Measurements from ENCODE around the gene AOPEP. TPM values are rescaled to one million over a fixed set of nuclear protein-coding genes. Genes with fewer than 3 reads are reported as not detected.

Gene AOPEP
- total and polyA plus RNA-seq, 2 donors (not counting 1 experiment from before 2014, with no cell fraction given): 66.1 to 94.1 TPM

DNA sequence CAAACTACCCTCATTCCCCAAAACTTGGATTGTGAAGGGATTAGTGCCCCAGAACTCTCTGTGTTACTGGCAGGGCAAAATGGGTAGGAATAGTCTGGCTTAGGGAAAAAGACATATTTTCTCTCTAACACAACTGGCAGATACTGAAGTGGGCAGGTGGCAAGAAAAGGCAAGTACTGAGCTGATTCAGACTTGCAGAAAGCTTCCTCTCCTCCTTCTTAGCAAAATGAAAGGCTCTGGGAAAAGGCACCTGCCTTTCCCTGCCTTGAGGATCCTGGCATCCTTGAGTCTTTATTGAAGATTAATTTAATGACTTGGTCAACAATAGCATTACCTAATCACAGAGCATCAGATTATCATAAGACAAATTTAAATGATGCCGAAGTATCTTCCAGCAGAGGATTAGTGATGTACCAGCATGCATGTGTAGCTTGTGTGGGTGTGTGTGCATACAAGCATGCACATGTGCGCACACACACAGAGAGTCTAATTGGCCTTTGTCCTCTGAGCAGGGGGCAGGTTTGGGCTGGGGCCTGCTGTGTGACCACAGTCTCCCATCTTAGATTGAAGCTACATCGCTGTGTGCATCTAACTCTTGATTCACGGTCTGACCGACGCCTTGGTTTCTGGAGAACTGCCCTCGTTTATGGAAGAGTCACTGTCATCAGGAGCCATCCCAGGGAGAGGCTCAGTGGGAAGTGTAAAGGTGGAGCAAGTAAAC, 294.8 kb downstream of the AOPEP start:
- H3K79me2 ChIP-seq (ENCODE audit: control insufficient read depth, insufficient read depth, low read length): peaks cover 69% of the 10 kb centered on the region
- peak overlapping the region; percentile 30 for H3K27ac ChIP-seq (ENCODE audit: insufficient read depth, low read length)
- H3K4me1 ChIP-seq (ENCODE audit: control insufficient read depth, extremely low read depth, insufficient read depth, low read length): peaks cover 44% of the 10 kb centered on the region
- no peaks in the 10 kb centered on the region for H4K20me1 ChIP-seq (ENCODE audit: control insufficient read depth, extremely low read depth, insufficient read depth, low read length)
- no peak overlapping the region for H3K4me3 ChIP-seq (replicated peaks in 1 of 4; ENCODE audit: control extremely low read depth in 1 of 4, insufficient read depth in 1 of 4, low read depth in 3 of 4, low read length in 4 of 4)
- no peaks in the 10 kb centered on the region for H3K27me3 ChIP-seq (ENCODE audit: control insufficient read depth, insufficient read depth, low read length)
- no peak overlapping the region for H2AFZ ChIP-seq (ENCODE audit: low read length)
- no peak for TF ChIP-seq EZH2 (IDR thresholded peaks at IDR 0.05; ENCODE audit: low read length, missing control alignments)
- TF ChIP-seq, protein P1, sequence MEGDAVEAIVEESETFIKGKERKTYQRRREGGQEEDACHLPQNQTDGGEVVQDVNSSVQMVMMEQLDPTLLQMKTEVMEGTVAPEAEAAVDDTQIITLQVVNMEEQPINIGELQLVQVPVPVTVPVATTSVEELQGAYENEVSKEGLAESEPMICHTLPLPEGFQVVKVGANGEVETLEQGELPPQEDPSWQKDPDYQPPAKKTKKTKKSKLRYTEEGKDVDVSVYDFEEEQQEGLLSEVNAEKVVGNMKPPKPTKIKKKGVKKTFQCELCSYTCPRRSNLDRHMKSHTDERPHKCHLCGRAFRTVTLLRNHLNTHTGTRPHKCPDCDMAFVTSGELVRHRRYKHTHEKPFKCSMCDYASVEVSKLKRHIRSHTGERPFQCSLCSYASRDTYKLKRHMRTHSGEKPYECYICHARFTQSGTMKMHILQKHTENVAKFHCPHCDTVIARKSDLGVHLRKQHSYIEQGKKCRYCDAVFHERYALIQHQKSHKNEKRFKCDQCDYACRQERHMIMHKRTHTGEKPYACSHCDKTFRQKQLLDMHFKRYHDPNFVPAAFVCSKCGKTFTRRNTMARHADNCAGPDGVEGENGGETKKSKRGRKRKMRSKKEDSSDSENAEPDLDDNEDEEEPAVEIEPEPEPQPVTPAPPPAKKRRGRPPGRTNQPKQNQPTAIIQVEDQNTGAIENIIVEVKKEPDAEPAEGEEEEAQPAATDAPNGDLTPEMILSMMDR (conservative IDR thresholded peaks at IDR 0.05 in 1 of 2, IDR thresholded peaks at IDR 0.05 in 1 of 2; ENCODE audit: low read depth in 1 of 2, low read length in 2 of 2): no peak
- DNase-seq (ENCODE audit: low read depth in 2 of 2): no peak
- no peak overlapping the region for H3K4me2 ChIP-seq (ENCODE audit: extremely low read depth, insufficient read depth, low read length)
- H3K9me3 ChIP-seq (ENCODE audit: control insufficient read depth, insufficient read depth, low read depth, low read length): no peaks in the 10 kb centered on the region
- H3K9ac ChIP-seq (ENCODE audit: insufficient read depth, low read length): no peak overlapping the region
- peaks cover 2% of the 10 kb centered on the region for H3K36me3 ChIP-seq (ENCODE audit: control insufficient read depth, insufficient read depth, low read length)

DNA sequence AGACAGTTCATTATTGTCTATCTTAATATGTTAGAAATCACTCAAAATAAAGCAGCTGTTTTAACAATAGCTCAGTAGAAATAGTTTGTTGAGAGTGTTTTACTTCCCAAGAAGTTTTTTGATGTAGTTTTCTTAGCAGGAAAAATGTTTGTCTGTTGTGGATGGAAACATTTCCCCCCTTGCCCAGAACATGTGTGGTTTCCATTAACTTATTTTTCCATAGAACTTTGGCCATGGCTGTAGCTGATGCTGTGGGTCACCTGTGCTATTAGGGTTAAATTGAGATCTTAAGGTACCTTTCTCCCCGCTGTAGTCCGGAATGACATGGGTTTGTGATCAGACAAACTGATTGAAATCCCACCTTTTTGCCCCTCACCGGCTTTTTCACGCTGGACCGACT, 296.2 kb downstream of the AOPEP start:
- no peak overlapping the region for H3K9ac ChIP-seq (ENCODE audit: insufficient read depth, low read length)
- H3K4me2 ChIP-seq (ENCODE audit: extremely low read depth, insufficient read depth, low read length): peak overlapping the region; percentile 17
- TF ChIP-seq, protein P1 (conservative IDR thresholded peaks at IDR 0.05 in 1 of 2, IDR thresholded peaks at IDR 0.05 in 1 of 2; ENCODE audit: low read depth in 1 of 2, low read length in 2 of 2): no peak
- no peak for TF ChIP-seq EZH2 (IDR thresholded peaks at IDR 0.05; ENCODE audit: low read length, missing control alignments)
- no peaks in the 10 kb centered on the region for H3K27me3 ChIP-seq (ENCODE audit: control insufficient read depth, insufficient read depth, low read length)
- peak overlapping the region; percentile 84 for H3K27ac ChIP-seq (ENCODE audit: insufficient read depth, low read length)
- DNase-seq (ENCODE audit: low read depth in 2 of 2): no peak
- no peak overlapping the region for H2AFZ ChIP-seq (ENCODE audit: low read length)
- H4K20me1 ChIP-seq (ENCODE audit: control insufficient read depth, extremely low read depth, insufficient read depth, low read length): no peaks in the 10 kb centered on the region
- H3K79me2 ChIP-seq (ENCODE audit: control insufficient read depth, insufficient read depth, low read length): peaks cover 78% of the 10 kb centered on the region
- no peaks in the 10 kb centered on the region for H3K9me3 ChIP-seq (ENCODE audit: control insufficient read depth, insufficient read depth, low read depth, low read length)
- H3K36me3 ChIP-seq (ENCODE audit: control insufficient read depth, insufficient read depth, low read length): peaks cover 2% of the 10 kb centered on the region
- no peak overlapping the region for H3K4me3 ChIP-seq (replicated peaks in 1 of 4; ENCODE audit: control extremely low read depth in 1 of 4, insufficient read depth in 1 of 4, low read depth in 3 of 4, low read length in 4 of 4)
- H3K4me1 ChIP-seq (ENCODE audit: control insufficient read depth, extremely low read depth, insufficient read depth, low read length): peaks cover 41% of the 10 kb centered on the region

DNA sequence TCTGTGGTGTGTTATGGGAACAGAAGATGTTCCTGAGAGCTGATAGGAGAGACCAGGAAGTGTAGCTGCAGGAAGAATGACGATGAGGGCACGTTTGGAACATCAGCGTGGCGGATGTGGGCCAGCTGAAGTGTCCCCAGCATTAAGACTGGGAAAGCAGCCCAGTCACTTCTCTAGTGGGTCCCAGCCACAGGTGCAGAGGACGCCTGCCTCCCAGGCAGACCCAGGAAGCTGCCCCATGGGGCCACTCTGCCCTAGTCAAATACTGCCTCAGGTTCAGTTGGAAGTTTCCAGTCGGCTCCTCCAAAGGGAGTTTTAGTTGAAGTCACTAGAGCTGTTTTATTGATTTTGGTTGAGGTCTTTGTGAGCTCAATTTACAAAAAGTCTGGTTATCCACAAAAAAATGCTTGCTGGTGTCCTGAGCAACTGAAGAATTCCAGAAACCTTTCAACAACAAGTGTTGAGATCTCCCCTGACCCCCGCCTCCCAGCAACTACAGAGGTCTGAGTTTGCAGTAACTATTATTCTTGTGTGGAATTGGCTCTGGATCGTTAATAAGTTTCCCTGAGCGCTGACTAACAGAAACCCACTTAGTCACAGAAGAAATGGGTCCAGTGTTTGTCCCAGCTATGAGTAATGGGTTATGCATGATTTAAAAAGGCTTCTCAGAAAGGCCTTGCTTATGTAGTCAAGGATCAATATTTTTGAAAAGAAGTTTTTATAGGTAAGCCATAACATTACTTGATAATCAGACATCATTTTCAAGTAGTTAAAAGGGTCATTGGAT, 296.9 kb downstream of the AOPEP start:
- H3K9ac ChIP-seq (ENCODE audit: insufficient read depth, low read length): peak overlapping the region; percentile 43
- peaks cover 45% of the 10 kb centered on the region for H3K4me1 ChIP-seq (ENCODE audit: control insufficient read depth, extremely low read depth, insufficient read depth, low read length)
- no peaks in the 10 kb centered on the region for H3K27me3 ChIP-seq (ENCODE audit: control insufficient read depth, insufficient read depth, low read length)
- no peaks in the 10 kb centered on the region for H3K9me3 ChIP-seq (ENCODE audit: control insufficient read depth, insufficient read depth, low read depth, low read length)
- no peaks in the 10 kb centered on the region for H4K20me1 ChIP-seq (ENCODE audit: control insufficient read depth, extremely low read depth, insufficient read depth, low read length)
- DNase-seq (ENCODE audit: low read depth in 2 of 2): peak; percentile 70 to 96
- TF ChIP-seq, protein P1 (conservative IDR thresholded peaks at IDR 0.05 in 1 of 2, IDR thresholded peaks at IDR 0.05 in 1 of 2; ENCODE audit: low read depth in 1 of 2, low read length in 2 of 2): no peak
- no peak for TF ChIP-seq EZH2 (IDR thresholded peaks at IDR 0.05; ENCODE audit: low read length, missing control alignments)
- no peak overlapping the region for H3K4me3 ChIP-seq (replicated peaks in 1 of 4; ENCODE audit: control extremely low read depth in 1 of 4, insufficient read depth in 1 of 4, low read depth in 3 of 4, low read length in 4 of 4)
- H3K79me2 ChIP-seq (ENCODE audit: control insufficient read depth, insufficient read depth, low read length): peaks cover 83% of the 10 kb centered on the region
- H3K27ac ChIP-seq (ENCODE audit: insufficient read depth, low read length): peak overlapping the region; percentile 84
- H3K36me3 ChIP-seq (ENCODE audit: control insufficient read depth, insufficient read depth, low read length): peaks cover 2% of the 10 kb centered on the region
- H2AFZ ChIP-seq (ENCODE audit: low read length): no peak overlapping the region
- peak overlapping the region; percentile 49 for H3K4me2 ChIP-seq (ENCODE audit: extremely low read depth, insufficient read depth, low read length)
